GM18511 (cell line): Measurements from ENCODE around the gene PMPCB.
A peak's percentile ranks its signal among the peaks of the same experiment; 100 is the strongest.
"Not testable (repeated sequence)": the region's sequence is repeated elsewhere in the genome, so short reads cannot be mapped to it uniquely, and the experiment has no call there.

Experiments
- ATAC-seq: cut with Tn5 transposase; IDR thresholded peaks from one replicate; pipeline ENCODE4 v1.9.1; 2021; ENCODE audit warnings: mild to moderate bottlenecking, moderate library complexity; ENCODE audit not compliant: unreplicated experiment

The PMPCB gene

GRCh38 chr7:103296901-103297836 lies at the start of gene PMPCB:
PMPCB (plus strand) TSS chr7:103297435; CDS start chr7:103297460, 25 bp downstream.
- ATAC-seq: peak; percentile 97

DNA sequence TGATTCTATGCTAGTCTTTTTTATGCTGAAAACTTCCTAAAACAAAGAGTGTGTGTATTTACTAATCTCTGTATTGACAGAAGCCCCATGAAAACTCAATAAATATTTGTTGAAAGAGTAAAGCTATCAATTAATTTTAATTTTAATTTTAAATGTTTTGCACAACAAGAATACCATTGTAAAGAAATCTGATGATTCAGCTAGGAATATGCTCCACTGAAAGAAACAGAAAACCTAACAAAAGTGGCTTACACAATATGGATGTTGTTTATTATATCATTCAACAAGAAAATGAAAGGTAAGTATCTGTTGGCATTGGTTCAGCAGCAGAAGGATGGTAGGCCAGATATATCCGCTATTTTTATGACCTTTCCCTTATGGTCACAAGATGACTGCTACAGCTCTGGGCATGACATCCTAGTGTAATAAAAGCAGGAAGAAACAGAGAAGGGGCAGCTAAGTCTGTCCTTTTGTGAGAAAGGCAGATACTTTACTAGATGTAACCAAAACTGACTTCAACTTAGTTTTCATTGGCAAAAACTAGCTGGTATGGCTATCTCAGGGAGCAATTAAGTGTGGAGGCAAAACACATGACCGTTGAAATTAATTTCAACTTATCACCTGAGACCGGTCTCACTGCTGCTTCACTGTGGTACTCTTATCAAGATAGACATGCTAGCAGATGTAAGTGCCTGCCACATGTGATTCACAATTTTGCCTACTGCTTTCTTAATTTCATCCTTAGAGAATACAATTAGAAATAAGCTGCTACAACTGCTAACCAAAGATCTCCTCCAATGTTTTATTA lies 43.3 kb upstream of the PMPCB start:
- not testable (repeated sequence) for ATAC-seq

GRCh38 chr7:103264054-103264453 lies 33.2 kb upstream of the PMPCB start:
- not testable (repeated sequence) for ATAC-seq

DNA sequence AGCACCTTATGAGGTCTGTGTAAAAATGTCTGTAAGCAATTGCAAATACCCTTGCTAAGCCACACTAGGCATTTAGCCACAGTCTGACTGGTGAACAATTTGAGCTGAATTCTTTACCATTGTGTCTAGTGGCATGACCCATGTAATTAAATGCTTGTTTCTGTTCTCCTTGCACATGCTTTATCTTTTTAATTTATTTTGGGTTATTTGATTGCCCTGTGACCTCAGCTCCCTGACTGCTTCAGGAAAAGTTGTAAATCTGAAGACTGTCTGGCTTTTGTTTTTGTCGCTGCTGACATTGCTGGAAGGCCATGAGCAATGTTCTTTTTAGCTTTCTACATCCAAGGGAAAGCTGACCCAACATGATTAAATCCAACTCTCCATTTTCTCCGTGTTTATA lies 31.0 kb upstream of the PMPCB start:
- ATAC-seq: not testable (repeated sequence)

DNA sequence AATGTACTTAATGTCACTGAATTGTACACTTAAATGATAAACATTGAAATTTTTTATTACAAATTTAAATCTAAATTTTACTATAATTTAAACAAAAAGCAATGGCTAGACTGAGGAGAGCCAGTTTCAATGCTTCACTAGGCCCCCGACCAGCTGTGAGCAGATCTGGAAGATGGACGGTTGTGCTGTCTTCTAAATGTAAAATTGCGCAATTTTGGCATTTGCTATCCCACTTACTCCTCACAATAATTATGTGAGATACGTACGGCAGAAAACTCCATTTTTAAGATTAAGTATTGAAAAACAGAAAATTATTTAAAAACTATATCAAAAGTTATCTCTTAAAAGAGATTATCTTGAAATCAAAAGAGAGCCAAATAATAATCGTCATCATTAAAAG lies 23.9 kb upstream of the PMPCB start:
- not testable (repeated sequence) for ATAC-seq

DNA sequence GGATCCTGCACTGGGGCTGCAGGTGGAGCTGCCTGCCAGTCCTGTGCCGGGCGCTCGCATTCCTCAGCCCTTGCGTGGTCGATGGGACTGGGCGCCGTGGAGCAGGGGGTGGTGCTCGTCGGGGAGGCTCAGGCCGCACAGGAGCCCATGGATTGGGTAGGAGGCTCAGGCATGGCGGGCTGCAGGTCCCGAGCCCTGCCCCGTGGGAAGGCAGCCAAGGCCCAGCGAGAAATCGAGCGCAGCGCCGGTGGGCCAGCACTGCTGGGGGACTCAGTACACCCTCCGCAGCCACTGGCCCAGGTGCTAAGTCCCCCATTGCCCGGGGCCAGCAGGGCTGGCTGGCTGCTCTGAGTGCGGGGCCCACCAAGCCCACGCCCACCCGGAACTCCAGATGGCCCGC lies 22.4 kb upstream of the PMPCB start:
- not testable (repeated sequence) for ATAC-seq

DNA sequence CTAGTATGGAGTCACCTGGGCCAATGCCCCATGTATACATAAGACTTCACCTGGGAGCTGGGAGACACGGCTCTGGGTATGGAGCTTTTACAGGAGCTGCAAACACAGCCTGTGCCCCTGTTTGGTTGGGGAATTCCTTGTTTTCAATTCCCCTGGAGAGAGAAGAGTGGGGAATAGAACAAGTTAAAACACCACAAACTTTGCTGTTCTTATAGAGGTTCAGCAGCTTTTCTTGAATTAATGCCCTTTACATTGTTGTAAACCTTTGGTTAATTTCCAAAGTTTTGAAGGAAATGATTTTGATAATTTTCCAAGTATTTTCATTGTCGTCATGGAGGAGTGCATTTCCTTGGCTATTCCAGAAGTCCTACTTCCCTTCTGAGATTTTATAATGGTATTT lies 19.0 kb upstream of the PMPCB start:
- ATAC-seq: not testable (repeated sequence)

- ATAC-seq: peak; percentile 47
Observed at GRCh38 chr7:103279636-103279962, 17.6 kb upstream of the PMPCB start.

DNA sequence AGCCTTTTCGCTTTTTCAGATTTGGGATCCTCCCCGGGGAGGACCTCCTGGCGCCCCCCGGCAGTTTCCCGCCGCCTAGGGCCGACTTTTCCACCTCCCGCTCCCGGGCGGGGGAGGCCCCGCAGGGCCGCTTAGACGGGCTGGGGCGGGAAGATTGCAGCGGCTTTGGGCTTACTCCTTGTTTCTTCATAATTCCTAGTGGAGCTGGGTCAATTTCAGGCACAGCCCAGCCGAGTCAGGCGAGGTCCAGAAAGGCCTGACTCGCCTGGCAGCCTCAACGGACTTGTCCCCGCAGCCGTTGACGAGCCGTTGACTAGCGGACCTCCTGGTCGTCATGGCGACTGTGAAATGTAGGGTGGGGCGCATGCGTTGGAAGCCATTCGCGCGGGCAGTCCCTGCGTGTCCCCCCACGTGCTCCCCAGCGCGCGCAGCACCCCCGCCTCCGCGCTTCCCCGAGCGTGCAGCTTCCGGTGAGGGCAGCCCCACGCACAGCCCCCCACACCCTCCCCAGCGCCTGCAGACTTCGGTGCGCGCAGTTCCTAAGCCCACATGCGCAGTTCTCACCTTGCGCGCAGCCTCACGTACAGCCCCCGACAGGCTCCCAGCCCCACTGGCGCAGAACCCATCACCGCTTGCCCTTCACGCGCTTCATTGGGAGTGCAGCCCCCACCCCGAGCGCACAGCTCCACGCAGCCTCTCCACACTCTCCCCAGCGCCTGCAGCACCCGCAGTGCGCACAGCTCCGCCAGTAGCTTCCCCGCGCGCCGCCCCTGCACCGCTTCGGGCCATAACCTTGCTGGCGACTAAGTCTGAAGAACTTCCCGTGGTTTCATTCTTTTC lies 17.1 kb upstream of the PMPCB start:
- peak; percentile 95 for ATAC-seq

DNA sequence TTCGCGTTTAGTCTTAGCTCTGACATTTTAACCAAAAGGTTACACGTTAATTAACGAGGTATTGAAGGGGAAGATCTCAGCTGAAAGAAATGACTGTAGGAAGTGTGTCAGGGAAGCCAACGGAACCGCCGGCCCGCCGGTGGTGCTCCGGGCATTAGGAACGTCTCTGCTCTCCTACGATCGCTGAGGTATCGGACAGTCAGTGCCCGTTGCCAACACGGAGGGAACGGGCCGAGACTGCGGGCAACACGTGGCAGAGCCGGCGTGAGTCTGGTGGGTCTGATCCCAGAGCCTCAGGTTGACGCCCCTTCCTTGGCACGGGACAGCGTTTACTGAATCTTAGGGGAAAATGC lies 16.5 kb upstream of the PMPCB start:
- ATAC-seq: peak; percentile 21

DNA sequence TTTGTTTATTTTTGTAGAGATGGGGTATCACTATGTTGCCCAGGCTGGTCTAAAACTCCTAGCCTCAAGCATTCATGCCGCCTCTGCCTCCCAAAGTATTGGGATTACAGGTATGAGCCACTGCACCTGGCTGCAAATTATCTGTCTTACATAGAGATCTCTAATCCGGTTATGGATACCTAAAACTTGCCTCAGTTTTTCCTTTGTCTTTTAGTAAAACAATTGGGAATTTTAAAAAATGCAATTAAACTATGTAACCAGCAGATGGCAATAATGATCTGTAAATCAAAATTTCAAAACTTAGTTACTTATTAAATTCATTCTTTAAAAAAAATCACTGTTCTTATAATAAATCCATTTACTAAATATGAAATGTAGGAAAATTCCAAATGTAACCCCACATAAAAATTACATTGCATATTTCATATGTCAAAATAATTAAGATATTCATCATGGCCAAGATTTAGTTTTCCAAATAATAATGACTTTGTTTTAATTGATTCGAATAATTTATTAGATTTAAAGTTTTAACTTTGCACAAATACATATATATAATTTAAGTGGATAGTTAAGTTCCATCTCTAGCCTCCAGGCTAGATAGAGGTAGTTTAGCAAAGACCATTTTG lies 14.3 kb upstream of the PMPCB start:
- ATAC-seq: not testable (repeated sequence)

- ATAC-seq: no peak
Observed at GRCh38 chr7:103292122-103292521, 5.1 kb upstream of the PMPCB start.

DNA sequence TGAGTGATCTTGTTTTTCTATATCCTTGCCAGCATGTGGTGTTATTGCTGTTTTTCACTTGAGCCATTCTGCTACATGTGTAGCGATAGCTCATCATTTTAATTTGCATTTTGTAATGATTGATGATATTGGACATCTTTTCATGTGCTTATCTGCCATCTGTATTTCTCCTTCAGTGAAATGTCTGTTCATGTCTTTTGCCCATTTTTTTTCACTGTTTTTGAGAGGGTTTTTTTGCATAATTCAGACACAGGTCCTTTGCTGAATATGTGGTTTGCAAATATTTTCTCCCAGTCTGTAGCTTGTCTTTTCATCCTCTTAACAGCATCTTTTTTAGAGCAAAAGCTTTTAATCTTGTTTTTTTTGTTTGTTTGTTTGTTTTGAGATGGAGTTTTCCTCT lies 3.7 kb upstream of the PMPCB start:
- ATAC-seq: no peak

DNA sequence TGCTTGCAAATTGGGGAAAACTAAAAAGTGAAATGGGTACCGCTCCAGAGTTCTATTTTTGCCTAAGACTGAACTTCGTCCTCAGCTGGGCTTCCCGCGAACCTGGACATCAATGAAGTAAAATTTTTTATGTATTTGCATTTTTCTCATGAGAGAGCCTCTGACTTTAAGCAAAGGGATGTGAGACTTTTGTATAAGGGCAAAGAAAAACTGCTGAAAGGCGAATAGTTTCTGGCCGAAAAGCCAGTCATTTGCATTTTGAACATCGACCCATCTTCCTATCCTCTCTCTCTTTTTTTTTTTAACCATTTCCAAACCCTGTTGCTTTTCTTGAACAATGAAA lies 573 bp downstream of the PMPCB start:
- ATAC-seq: no peak

DNA sequence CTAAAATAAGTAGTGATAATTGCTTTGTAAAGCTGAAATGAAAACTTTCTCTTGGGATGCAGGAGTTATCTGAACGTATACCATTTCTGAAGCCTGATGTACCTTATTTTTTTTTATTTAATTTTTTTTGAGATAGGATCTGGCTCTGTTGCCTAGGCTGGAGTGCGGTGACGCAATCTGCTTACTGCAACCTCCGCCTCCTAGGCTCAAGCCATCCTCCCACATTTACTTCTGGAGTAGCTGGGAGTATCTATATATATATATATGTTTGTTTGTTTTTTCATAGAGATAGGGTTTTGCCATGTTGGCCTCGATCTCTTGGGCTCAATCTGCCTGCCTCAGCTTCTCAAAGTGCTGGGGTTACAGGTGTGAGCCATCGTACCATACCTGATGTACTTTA lies 2.4 kb downstream of the PMPCB start:
- ATAC-seq: no peak

- no peak for ATAC-seq
Observed at GRCh38 chr7:103301441-103301840, 4.2 kb downstream of the PMPCB start.

- peak; percentile 61 for ATAC-seq
Observed at GRCh38 chr7:103307503-103308231, 10.4 kb downstream of the PMPCB start.

GRCh38 chr7:103314852-103315251 lies 17.6 kb downstream of the PMPCB start:
- ATAC-seq: no peak

DNA sequence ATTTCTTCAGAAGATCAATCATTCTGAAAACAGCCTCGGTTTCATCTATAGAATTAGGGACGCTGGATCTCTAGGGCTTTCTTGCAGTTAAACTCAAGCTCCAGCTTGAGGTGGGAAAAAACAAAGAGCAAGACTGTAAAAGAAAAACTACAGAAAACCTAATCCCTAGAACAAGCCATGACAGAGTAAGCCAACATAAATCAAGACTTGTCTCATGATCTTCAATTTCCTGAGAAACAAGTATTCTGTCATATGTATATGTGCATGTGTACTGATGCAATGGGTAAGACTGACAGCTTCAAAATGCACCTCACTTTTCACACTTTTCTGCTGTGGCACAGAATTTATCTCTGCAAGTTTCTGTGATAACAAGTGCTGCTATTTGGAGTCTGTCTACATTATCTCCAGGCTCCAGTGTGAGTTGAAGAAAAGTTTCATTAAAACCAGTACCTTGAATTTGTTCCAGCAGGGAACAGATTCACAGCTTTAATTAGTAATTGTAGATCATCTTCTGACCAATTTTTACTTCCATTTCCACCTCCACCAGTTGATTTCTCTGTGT lies 19.2 kb downstream of the PMPCB start:
- ATAC-seq: no peak

- no peak for ATAC-seq
Observed at GRCh38 chr7:103317009-103317408, 19.8 kb downstream of the PMPCB start.
